GM19328 (cell line): ENCODE data around the gene EFNA4.

Experiments used
- ATAC-seq: cut with Tn5 transposase; IDR thresholded peaks from one replicate; pipeline ENCODE4 v1.9.1; 2021; ENCODE audit warnings: mild to moderate bottlenecking, moderate library complexity; ENCODE audit not compliant: unreplicated experiment

Gene EFNA4

GRCh38 chr1:155072531-155073289 lies 9.2 kb downstream of the EFNA4 start:
- no peak for ATAC-seq

- no peak for ATAC-seq
These were observed 10.1 kb downstream of the EFNA4 start for GRCh38 chr1:155073377-155074242.

- ATAC-seq, result no peak
These were observed 12.0 kb downstream of the EFNA4 start for GRCh38 chr1:155075535-155075934.

- ATAC-seq, result no peak
These were observed 12.8 kb downstream of the EFNA4 start for GRCh38 chr1:155076371-155076770.

GRCh38 chr1:155077346-155077745 lies 13.8 kb downstream of the EFNA4 start:
- no peak for ATAC-seq

- no peak for ATAC-seq
These were observed 14.4 kb downstream of the EFNA4 start for GRCh38 chr1:155077758-155078445.

- no peak for ATAC-seq
These were observed 15.1 kb downstream of the EFNA4 start, which contains the start of gene EFNA3 for GRCh38 chr1:155078469-155079209. EFNA3 (plus strand) TSS chr1:155078837; CDS start chr1:155078942, 105 bp downstream.

GRCh38 chr1:155079210-155079486 lies 15.6 kb downstream of the EFNA4 start:
- ATAC-seq, result no peak

- ATAC-seq, result no peak
These were observed 16.2 kb downstream of the EFNA4 start for GRCh38 chr1:155079487-155080311.

GRCh38 chr1:155080312-155081228 lies 17.0 kb downstream of the EFNA4 start:
- ATAC-seq, result no peak

GRCh38 chr1:155081472-155082300 lies 18.1 kb downstream of the EFNA4 start:
- ATAC-seq, result no peak

GRCh38 chr1:155082301-155083051 lies 18.9 kb downstream of the EFNA4 start:
- no peak for ATAC-seq

- ATAC-seq, result no peak
These were observed 19.6 kb downstream of the EFNA4 start for GRCh38 chr1:155083052-155083541.

- no peak for ATAC-seq
These were observed 20.6 kb downstream of the EFNA4 start for GRCh38 chr1:155083865-155084721.

- peak; percentile 73 for ATAC-seq
These were observed 21.4 kb downstream of the EFNA4 start for GRCh38 chr1:155084722-155085503.
